Right renal pelvis (tissue), 4 donors: ENCODE measurements around the gene POLA2. TPM values are rescaled to one million over a fixed set of nuclear protein-coding genes. Genes with fewer than 3 reads are reported as not detected.
"Not testable (repeated sequence)": the region's sequence is repeated elsewhere in the genome, so short reads cannot be mapped to it uniquely, and the experiment has no call there.

Source experiments
- DNase-seq, 4 donors: peaks; one replicate each; pipeline ENCODE4 v3.0.0-alpha.2; 2013; ENCODE audit warnings: low read depth in 4 of 4, low spot score in 3 of 4, missing footprints in 1 of 4
- polyA plus RNA-seq, 4 donors: library from polyadenylated mRNA; unstranded; fragments of 120-200 nt; gene quantifications; one replicate each; pipeline ENCODE4 v1.2.1, GENCODE V29; 2013; ENCODE audit not compliant: insufficient read length in 4 of 4

The POLA2 gene
- polyA plus RNA-seq, 4 donors, result 24.4 to 26.8 (median 26.0) TPM

DNA sequence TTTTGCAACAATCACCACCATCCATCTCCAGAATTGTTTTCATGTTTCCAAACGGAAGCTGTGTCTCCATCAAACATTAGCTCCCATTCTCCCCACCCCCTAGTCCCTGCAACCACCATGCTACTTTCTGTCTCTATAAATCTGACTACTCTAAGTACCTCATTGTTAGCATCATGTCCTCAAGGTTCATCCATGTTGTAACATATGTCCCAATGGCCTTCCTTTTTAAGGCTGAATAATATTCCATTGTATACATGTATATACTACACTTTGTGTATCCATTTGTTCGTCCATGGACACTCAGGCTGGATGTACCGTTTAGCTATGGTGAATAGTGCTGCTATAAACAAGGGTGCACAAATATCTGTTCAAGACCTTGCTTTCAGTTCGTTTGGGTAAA is 63.7 kb downstream of the POLA2 start:
- no peak for DNase-seq

DNA sequence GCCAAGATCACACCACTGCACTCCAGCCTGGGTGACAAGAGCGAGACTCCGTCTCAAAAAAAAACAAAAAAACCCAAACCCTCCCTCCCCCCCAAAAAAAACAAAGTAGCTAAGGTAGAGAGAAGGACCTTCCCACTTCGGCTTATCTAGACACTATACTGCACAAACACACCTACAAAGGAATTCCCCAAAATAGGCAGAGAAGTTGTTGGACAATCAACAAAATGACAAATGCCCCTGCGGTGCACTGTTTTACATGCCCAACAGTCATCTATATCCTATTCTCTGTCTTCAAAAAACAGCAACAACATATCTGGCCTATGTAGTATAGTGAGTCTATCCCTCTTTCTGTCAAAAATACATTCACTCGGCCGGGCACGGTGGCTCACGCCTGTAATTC is 65.3 kb downstream of the POLA2 start:
- DNase-seq, result no peak

DNA sequence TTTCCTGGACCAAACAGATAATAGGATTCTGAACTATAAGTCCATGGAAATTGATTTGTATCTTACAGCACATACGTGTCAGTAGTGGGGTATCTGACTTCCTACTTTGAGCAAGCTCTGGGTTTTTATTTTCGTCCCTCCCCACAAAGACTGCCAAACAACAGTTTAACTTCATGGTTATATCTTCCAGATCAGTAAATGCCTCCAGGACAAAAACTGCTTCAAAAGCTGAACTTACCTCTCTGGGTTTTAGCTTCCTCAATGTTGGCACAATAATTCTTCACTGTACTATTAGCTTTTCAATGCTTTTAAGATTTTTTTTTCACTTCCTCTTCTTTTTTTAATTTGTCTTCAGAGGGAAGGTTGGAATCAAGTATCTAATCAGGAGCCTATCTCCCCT is 67.7 kb downstream of the POLA2 start:
- no peak for DNase-seq

DNA sequence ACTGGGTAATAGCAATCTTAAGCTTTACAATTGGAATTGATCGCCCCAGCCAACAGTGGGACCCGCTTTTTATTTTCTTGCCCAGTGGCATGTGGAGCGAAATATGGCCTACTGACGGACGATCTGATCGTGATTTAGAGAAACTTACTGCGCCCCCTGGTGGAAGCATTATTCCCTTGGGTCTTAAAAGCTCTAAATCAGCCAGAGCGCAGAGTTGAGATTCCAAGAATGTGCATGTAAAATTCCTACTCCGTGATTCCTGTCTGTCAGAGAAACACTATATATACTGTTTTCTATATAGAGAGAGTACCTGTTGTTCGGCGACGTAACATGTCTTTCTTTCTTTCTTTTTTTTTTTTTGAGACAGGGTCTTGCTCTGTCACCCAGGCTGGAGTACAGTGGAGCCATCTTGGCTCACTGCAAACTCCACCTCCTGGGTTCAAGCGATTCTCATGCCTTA is 68.2 kb downstream of the POLA2 start:
- peak; percentile 86 to 93 (median 90) for DNase-seq

DNA sequence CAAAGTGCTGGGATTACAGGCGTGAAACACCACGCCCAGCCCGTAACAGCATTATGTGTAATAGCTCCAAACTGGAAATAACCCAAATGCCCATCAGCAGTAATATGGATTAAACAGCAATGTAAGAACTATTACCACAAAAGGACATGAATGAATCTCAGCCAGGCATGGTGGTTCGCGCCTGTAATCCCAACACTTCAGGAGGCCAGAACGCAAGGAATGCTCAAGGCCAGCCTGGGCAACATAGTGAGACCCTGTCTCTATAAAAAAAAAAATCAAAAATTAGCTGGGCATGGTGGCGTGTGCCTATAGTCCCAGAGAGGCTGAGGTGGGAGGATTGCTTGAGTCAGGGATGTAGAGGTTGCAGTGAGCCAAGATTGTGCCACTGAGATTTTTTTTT is 68.8 kb downstream of the POLA2 start:
- DNase-seq, result no peak

DNA sequence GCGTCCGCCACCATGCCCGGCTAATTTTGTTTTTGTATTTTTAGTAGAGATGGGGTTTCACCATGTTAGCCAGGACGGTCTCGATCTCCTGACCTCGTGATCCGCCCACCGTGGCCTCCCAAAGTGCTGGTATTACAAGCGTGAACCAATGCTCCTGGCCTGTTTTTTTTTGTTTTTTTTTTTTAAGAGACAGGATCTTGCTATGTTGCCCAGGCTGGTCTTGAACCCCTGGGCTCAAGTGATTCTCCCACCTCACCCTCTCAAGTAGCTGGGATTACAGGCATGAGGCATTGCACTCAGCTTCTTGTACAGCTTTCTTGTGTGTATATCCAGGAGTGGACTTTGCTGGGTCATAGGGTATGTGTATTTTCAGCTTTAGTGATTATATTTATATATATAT is 70.8 kb downstream of the POLA2 start:
- DNase-seq, result not testable (repeated sequence)

DNA sequence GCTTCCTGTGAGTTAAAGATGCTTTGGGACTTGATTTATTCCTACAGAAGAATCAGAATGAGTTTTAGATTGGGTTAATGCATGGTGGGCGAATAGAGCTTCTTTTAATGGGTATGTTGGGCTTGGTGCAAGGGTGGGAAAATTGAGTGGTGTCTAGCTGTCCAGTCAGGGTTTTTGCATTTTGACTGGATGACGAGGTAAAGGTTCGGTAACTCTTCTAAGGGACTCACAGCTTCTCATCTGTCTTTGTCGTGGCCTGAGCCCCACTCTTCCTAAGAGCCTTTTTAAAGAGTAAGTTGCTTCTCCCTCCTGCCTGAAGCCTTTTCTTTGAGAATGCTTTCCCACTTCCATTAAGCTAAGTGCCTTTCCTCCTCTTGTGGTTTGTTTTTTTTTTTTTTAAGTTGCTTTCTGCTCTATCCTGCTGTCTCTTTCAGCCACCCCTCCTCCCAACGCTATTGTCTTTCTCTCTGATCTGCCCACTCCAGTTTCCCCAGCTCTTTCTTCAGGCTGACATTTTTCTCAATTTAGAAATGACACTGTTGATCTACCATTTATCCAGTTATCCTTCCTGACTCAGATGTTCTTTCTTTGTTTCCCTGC is 73.0 kb downstream of the POLA2 start:
- DNase-seq, result no peak

DNA sequence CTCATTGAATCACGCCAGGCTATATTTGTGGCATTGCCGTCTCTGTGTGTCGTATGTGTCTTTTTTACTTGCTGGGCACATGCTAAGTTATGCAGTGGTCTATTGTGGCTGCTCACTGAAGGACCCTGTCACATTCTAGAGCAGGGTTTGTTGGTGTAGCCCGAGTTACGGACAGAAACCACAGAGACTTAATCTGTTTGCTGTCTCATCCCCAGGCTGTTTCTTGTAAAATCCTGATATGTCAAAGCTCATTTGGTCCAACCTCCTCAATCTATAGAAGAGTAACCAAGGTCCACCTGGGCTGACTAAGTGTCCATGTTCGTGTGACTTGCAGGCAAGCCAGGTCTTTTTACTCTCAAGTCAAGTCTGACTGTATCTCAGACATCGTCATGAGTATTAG is 76.9 kb downstream of the POLA2 start:
- no peak for DNase-seq

DNA sequence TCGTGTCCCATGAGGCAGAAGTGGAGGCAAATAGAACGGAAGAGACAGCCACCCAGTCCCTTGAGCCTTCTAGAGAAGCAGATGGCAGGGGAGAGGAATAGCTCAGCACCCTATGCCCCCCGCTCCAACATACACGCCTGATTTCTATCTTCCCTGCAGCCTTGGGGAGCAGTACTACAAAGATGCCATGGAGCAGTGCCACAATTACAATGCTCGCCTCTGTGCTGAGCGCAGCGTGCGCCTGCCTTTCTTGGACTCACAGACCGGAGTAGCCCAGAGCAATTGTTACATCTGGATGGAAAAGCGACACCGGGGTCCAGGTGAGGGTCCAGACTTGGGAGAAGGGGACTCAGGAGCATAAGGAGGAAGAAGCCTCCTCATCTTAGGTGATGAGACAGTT is 78.5 kb downstream of the POLA2 start:
- no peak for DNase-seq

DNA sequence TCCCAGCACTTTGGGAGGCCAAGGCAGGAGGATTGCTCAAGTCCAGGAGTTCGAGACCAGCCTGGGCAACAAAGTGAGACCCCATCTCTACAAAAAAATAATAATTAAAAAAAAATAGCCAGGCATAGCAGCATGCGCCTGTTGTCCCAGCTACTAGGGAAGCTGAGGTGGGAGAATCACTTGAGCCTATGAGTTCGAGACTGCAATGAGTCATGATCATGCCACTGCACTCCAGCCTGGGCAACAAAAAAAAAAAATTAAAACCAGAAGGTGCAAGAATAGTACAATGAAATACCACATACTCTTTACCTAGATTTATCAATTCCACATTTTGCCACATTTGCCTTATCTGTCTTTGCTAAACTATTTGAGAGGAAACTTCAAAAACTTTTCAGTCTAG is 80.1 kb downstream of the POLA2 start:
- DNase-seq, result no peak

Other genes starting within 250 kb of the POLA2 start
- 10 to 100 TPM; 52.3 to 70.2 (median 59.7) TPM for gene ARL2, start 247.8 kb upstream of the POLA2 start, polyA plus RNA-seq
- 10 to 100 TPM; 31.1 to 33.5 (median 31.9) TPM for gene SNX15, start 234.5 kb upstream of the POLA2 start, polyA plus RNA-seq
- 10 to 100 TPM; 11.6 to 16.2 (median 12.6) TPM for gene SAC3D1, start 220.8 kb upstream of the POLA2 start, polyA plus RNA-seq
- gene NAALADL1, start 203.4 kb upstream of the POLA2 start, polyA plus RNA-seq, result 10 to 100 TPM; 12.0 to 16.2 (median 13.1) TPM
- gene CDCA5, start 177.9 kb upstream of the POLA2 start, polyA plus RNA-seq, result 10 to 100 TPM; 15.6 to 21.7 (median 18.7) TPM
- gene ZFPL1, start 177.7 kb upstream of the POLA2 start, polyA plus RNA-seq, result 10 to 100 TPM; 31.8 to 38.9 (median 32.7) TPM
- 100 to 1,000 TPM in 1 of 4 donors, 10 to 100 TPM in 3; 90.9 to 148 (median 99.2) TPM for gene VPS51, start 165.7 kb upstream of the POLA2 start, polyA plus RNA-seq
- 10 to 100 TPM; 77.6 to 95.7 (median 87.9) TPM for gene TM7SF2, start 150.1 kb upstream of the POLA2 start, polyA plus RNA-seq
- 10 to 100 TPM in 1 of 4 donors, 1 to 10 TPM in 3; 6.5 to 11.4 (median 6.9) TPM for gene ZNHIT2, start 144.3 kb upstream of the POLA2 start, polyA plus RNA-seq
- gene FAU, start 139.8 kb upstream of the POLA2 start, polyA plus RNA-seq, result 100 to 1,000 TPM; 558 to 873 (median 611) TPM
- 10 to 100 TPM; 61.8 to 66.5 (median 64.0) TPM for gene MRPL49, start 139.6 kb upstream of the POLA2 start, polyA plus RNA-seq
- 10 to 100 TPM; 47.0 to 54.9 (median 51.0) TPM for gene SYVN1, start 127.4 kb upstream of the POLA2 start, polyA plus RNA-seq
- under 1 TPM in 2 of 4 donors, not detected in 2; 0.15 to 0.17 TPM for gene SPDYC, start 91.7 kb upstream of the POLA2 start, polyA plus RNA-seq
- gene CAPN1, start 80.0 kb upstream of the POLA2 start, polyA plus RNA-seq, result 100 to 1,000 TPM in 2 of 4 donors, 10 to 100 TPM in 2; 84.3 to 109 (median 97.7) TPM
- 10 to 100 TPM in 3 of 4 donors, 1 to 10 TPM in 1; 8.7 to 12.7 (median 10.7) TPM for gene CDC42EP2, start 52.9 kb downstream of the POLA2 start, polyA plus RNA-seq
- gene DPF2, start 71.9 kb downstream of the POLA2 start, polyA plus RNA-seq, result 10 to 100 TPM; 82.7 to 93.3 (median 90.7) TPM
- gene TIGD3, start 92.8 kb downstream of the POLA2 start, polyA plus RNA-seq, result under 1 TPM; 0.63 to 0.80 (median 0.69) TPM
- 1 to 10 TPM; 5.4 to 7.2 (median 6.0) TPM for gene SLC25A45, start 120.7 kb downstream of the POLA2 start, polyA plus RNA-seq
- 10 to 100 TPM; 17.4 to 25.0 (median 18.7) TPM for gene FRMD8, start 124.7 kb downstream of the POLA2 start, polyA plus RNA-seq
- gene NEAT1, start 160.8 kb downstream of the POLA2 start, polyA plus RNA-seq, result 100 to 1,000 TPM; 141 to 286 (median 189) TPM
- gene MALAT1, start 237.1 kb downstream of the POLA2 start, polyA plus RNA-seq, result 100 to 1,000 TPM; 386 to 707 (median 624) TPM